Stimulated activated CD8-positive, alpha-beta memory T cell treated with anti-CD3 and anti-CD28 coated beads, Interleukin-2, amount 100 ng/mL, for 1 hour (primary cell): ENCODE data around the gene RTL1.

ENCODE experiments used
- DNase-seq, 2 donors: peaks; one replicate each; pipeline ENCODE4 v3.0.0-alpha.2; 2020; ENCODE audit warnings: low read depth in 2 of 2

The RTL1 gene

GRCh38 chr14:100903672-100904185, at the start of gene RTL1:
Gene RTL1 (minus strand): TSS chr14:100903722. CDS start chr14:100884788, 18,934 bp downstream.
- DNase-seq = no peak

- no peak for DNase-seq
These were observed 46.5 kb upstream of the RTL1 start for GRCh38 chr14:100950024-100950423.

- DNase-seq = no peak
These were observed 40.5 kb upstream of the RTL1 start for GRCh38 chr14:100944052-100944451.

GRCh38 chr14:100930270-100930669, 26.7 kb upstream of the RTL1 start:
- no peak for DNase-seq

GRCh38 chr14:100915560-100915959, 12.0 kb upstream of the RTL1 start:
- DNase-seq = no peak

- DNase-seq = no peak
These were observed 11.1 kb upstream of the RTL1 start for GRCh38 chr14:100914597-100915021.

- no peak for DNase-seq
These were observed 8.3 kb upstream of the RTL1 start for GRCh38 chr14:100911665-100912316.

GRCh38 chr14:100910888-100911664, 7.6 kb upstream of the RTL1 start:
- no peak for DNase-seq

- no peak for DNase-seq
These were observed 5.9 kb upstream of the RTL1 start for GRCh38 chr14:100909439-100909838.

GRCh38 chr14:100907240-100907639, 3.7 kb upstream of the RTL1 start:
- no peak for DNase-seq

- no peak for DNase-seq
These were observed 2.9 kb upstream of the RTL1 start for GRCh38 chr14:100906420-100906819.

GRCh38 chr14:100905166-100905565, 1.6 kb upstream of the RTL1 start:
- DNase-seq = no peak

GRCh38 chr14:100904307-100905087, 975 bp upstream of the RTL1 start:
- DNase-seq = no peak

GRCh38 chr14:100903134-100903468, 421 bp downstream of the RTL1 start:
- DNase-seq = no peak

GRCh38 chr14:100902295-100903133, 1.0 kb downstream of the RTL1 start:
- DNase-seq = no peak

GRCh38 chr14:100901391-100902183, 1.9 kb downstream of the RTL1 start:
- no peak for DNase-seq

- DNase-seq = no peak
These were observed 2.6 kb downstream of the RTL1 start for GRCh38 chr14:100900837-100901390.

GRCh38 chr14:100899884-100900771, 3.4 kb downstream of the RTL1 start:
- DNase-seq = no peak
